ENCODE results near the gene VWA3B.
"Not testable (repeated sequence)": the region's sequence is repeated elsewhere in the genome, so short reads cannot be mapped to it uniquely, and the experiment has no call there.

VWA3B gene

DNA sequence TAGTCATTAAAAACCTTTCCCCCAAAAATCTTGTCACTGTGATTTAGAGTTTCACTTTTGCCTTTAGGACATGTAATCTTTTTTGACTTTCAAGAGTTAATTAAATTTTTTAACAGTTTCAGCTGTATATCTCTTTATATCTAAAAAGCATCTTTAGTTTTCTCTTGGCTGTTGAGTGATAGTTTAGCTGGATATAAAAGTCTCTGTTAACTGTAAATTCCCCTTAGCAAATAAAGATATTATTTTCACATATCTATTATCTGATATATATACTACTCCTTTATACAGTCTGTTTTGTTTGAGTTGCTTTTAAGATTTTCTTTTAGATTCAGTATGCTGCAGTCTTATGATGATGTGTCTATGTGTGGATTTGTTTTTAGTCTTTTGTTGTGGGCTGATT, 160.4 kb downstream of the VWA3B start:
- Histone ChIP-seq H3K4me3 (ENCODE audit: insufficient read length, low read depth) (no peak overlapping the region), H3K36me3 (ENCODE audit: insufficient read depth, insufficient read length, low read length) (no peaks in the 10 kb centered on the region), H3K4me1 (ENCODE audit: insufficient read depth, insufficient read length) (no peaks in the 10 kb centered on the region), H3K9ac (ENCODE audit: insufficient read length, low read depth) (no peak overlapping the region), H3K27me3 (ENCODE audit: insufficient read depth, insufficient read length) (no peaks in the 10 kb centered on the region), H3K9me3 (ENCODE audit: insufficient read depth, low read length) (peaks cover 24% of the 10 kb centered on the region)
- TF ChIP-seq SUZ12 (IDR thresholded peaks at IDR 0.05; ENCODE audit: extremely low read depth, insufficient read depth, insufficient read length) = no peak
- TF ChIP-seq YY1 (IDR thresholded peaks at IDR 0.05; ENCODE audit: insufficient read depth, insufficient read length) = no peak
- no peak for TF ChIP-seq ZNF274 (IDR thresholded peaks at IDR 0.05; ENCODE audit: low read depth, low read length)
- no peak for DNase-seq (ENCODE audit: low read depth, low spot score)

DNA sequence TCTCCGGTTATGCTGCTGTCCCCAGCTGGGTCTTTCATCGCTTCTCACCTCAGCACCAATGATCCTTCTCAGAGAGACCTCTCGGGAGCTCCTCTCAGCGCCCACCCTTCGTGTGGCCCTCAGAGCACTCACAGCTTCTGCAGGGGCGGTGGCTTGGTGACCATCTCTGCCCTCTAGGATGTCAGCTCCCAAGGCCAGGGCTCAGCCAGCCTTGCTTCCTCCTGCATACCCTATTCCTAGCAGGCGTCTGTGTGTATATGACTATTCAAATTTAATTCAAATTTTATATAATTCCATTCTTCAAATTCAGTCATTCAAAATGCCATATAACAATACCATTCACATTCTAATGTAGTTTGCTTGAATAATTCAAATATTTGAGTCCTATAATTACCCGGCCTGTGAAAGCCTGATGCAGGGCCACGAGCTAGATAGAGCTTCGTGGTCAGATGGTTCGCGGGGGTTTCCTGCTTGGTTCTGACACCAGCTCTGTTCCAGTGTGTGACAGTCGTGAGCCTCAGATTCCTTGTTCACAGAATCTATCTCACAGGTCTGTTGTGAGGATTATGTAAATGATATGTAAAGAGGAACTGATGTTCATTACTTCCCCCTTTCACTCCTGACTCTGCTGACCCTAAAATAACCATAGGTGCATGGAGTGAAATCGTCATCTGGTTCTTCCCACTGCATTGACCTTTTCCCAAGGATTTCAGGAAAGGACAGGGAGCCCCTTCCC, 165.2 kb downstream of the VWA3B start:
- Histone ChIP-seq H3K4me1 (ENCODE audit: insufficient read depth, insufficient read length) (no peaks in the 10 kb centered on the region), H3K36me3 (ENCODE audit: insufficient read depth, insufficient read length, low read length) (no peaks in the 10 kb centered on the region), H3K9ac (ENCODE audit: insufficient read length, low read depth) (no peak overlapping the region), H3K4me3 (ENCODE audit: insufficient read length, low read depth) (no peak overlapping the region), H3K9me3 (ENCODE audit: insufficient read depth, low read length) (peaks cover 15% of the 10 kb centered on the region), H3K27me3 (ENCODE audit: insufficient read depth, insufficient read length) (no peaks in the 10 kb centered on the region)
- DNase-seq (ENCODE audit: low read depth, low spot score) = no peak
- no peak for TF ChIP-seq ZNF274 (IDR thresholded peaks at IDR 0.05; ENCODE audit: low read depth, low read length)
- no peak for TF ChIP-seq YY1 (IDR thresholded peaks at IDR 0.05; ENCODE audit: insufficient read depth, insufficient read length)
- TF ChIP-seq SUZ12 (IDR thresholded peaks at IDR 0.05; ENCODE audit: extremely low read depth, insufficient read depth, insufficient read length) = no peak

DNA sequence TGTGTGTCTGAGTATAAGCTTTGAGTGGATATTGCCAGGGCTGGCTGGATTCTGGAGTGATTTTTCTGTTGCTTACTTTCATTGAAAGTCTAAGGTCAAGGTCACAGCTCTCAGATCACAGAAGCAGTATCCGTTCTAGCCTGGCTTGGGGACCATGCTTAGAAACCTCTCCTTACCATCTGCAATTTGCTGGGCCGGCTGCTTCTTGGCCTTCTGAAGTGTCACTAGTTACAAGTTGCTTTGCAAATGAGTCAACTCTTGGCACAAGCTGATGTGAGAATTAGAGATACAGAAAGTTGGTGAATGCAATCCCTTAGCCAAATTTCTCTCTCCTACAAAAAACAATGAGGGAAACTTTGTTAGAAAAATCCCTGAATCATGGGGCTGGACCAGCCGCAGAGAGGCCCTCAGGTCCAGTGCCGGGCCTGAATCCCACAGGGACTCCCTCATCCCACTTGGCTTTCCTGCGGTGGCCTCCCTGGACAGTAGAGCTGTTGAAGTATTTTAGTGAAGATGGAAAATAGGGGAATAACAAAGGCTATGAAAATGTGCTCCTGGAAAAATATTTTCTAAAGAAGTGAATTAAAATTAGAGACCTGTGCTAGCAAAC, 166.6 kb downstream of the VWA3B start:
- TF ChIP-seq ZNF274 (IDR thresholded peaks at IDR 0.05; ENCODE audit: low read depth, low read length) (no peak), YY1 (IDR thresholded peaks at IDR 0.05; ENCODE audit: insufficient read depth, insufficient read length) (no peak), SUZ12 (IDR thresholded peaks at IDR 0.05; ENCODE audit: extremely low read depth, insufficient read depth, insufficient read length) (no peak)
- Histone ChIP-seq H3K27me3 (ENCODE audit: insufficient read depth, insufficient read length) (no peaks in the 10 kb centered on the region), H3K9me3 (ENCODE audit: insufficient read depth, low read length) (peaks cover under 1% of the 10 kb centered on the region), H3K4me1 (ENCODE audit: insufficient read depth, insufficient read length) (no peaks in the 10 kb centered on the region), H3K36me3 (ENCODE audit: insufficient read depth, insufficient read length, low read length) (no peaks in the 10 kb centered on the region), H3K4me3 (ENCODE audit: insufficient read length, low read depth) (no peak overlapping the region), H3K9ac (ENCODE audit: insufficient read length, low read depth) (no peak overlapping the region)
- no peak for DNase-seq (ENCODE audit: low read depth, low spot score)

DNA sequence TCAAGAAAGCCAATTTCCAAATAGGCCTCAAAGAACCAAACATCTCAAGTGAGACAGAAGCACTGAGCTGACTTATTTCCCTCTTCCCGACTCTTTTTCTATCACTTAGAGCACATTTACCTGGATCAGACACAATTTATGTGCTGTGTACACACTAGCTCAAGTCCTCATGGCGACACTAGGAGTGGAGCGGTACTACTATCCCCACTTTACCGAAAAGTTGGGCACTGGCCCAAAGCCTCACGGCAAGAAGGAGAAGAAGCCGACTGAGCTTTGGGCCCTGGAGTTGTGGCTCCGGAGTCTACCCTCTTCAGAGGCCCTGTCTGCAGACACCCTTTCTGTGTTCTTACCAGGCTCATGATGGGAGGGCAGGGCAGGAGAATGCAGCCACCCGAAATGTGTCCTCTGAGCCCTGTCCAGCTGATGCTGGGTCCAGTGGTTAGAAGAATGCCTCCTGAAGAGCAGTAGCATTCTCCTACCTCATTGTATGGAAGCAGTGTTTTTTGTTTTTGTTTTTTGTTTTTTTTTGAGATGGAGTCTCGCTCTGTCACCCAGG, 167.6 kb downstream of the VWA3B start:
- no peaks in the 10 kb centered on the region for H3K4me1 ChIP-seq (ENCODE audit: insufficient read depth, insufficient read length)
- no peak overlapping the region for H3K9ac ChIP-seq (ENCODE audit: insufficient read length, low read depth)
- DNase-seq (ENCODE audit: low read depth, low spot score) = no peak
- no peak for TF ChIP-seq ZNF274 (IDR thresholded peaks at IDR 0.05; ENCODE audit: low read depth, low read length)
- no peak for TF ChIP-seq YY1 (IDR thresholded peaks at IDR 0.05; ENCODE audit: insufficient read depth, insufficient read length)
- no peak for TF ChIP-seq SUZ12 (IDR thresholded peaks at IDR 0.05; ENCODE audit: extremely low read depth, insufficient read depth, insufficient read length)
- no peaks in the 10 kb centered on the region; the same call in 1 of the 2 replicates for H3K9me3 ChIP-seq (ENCODE audit: insufficient read depth, low read length)
- no peak overlapping the region for H3K4me3 ChIP-seq (ENCODE audit: insufficient read length, low read depth)
- no peaks in the 10 kb centered on the region for H3K36me3 ChIP-seq (ENCODE audit: insufficient read depth, insufficient read length, low read length)
- H3K27me3 ChIP-seq (ENCODE audit: insufficient read depth, insufficient read length) = no peaks in the 10 kb centered on the region

DNA sequence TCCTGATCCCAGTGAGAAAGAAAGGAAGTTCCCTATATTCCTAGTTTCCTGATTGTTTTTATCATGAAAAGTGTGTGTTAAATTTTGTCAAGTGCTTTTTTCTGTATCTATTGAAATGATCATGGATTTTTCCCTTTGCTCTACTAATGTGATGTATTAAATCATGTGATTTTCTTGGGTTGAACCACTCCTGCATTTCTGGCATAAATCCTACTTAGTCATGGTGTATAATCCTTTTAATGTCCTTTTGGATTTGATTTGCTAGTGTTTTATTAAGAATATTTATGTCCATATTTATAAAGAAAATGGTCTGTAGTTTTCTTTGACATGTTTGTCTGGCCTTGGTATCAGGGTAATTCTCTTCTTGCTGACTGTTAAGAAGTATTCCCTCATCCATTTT, 171.9 kb downstream of the VWA3B start:
- TF ChIP-seq SUZ12 (IDR thresholded peaks at IDR 0.05; ENCODE audit: extremely low read depth, insufficient read depth, insufficient read length) = no peak
- no peak for TF ChIP-seq YY1 (IDR thresholded peaks at IDR 0.05; ENCODE audit: insufficient read depth, insufficient read length)
- TF ChIP-seq ZNF274 (IDR thresholded peaks at IDR 0.05; ENCODE audit: low read depth, low read length) = no peak
- Histone ChIP-seq H3K9ac (ENCODE audit: insufficient read length, low read depth) (no peak overlapping the region), H3K4me1 (ENCODE audit: insufficient read depth, insufficient read length) (no peaks in the 10 kb centered on the region), H3K4me3 (ENCODE audit: insufficient read length, low read depth) (no peak overlapping the region), H3K36me3 (ENCODE audit: insufficient read depth, insufficient read length, low read length) (no peaks in the 10 kb centered on the region), H3K27me3 (ENCODE audit: insufficient read depth, insufficient read length) (no peaks in the 10 kb centered on the region), H3K9me3 (ENCODE audit: insufficient read depth, low read length) (peaks cover 18% of the 10 kb centered on the region)
- DNase-seq (ENCODE audit: low read depth, low spot score) = no peak

DNA sequence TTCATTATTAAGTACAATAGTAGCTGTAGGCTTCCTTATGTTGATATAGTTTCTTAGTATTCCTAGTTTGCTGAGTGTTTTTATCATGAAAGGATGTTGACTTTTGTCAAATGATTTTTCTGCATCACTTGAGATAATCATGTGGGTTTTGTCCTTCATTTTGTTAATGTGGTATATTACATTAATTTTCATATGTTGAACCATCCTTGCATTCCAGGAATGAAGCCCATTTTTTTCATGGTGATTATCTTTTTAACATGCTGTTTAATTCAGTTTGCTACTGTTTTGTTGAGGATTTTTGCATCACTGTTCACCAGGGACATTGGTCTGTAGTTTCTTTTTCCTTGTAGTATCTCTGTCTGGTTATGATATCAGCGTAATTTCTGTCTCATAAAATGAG, 176.4 kb downstream of the VWA3B start:
- peaks cover 24% of the 10 kb centered on the region for H3K9me3 ChIP-seq (ENCODE audit: insufficient read depth, low read length)
- TF ChIP-seq SUZ12 (IDR thresholded peaks at IDR 0.05; ENCODE audit: extremely low read depth, insufficient read depth, insufficient read length) = no peak
- no peak for TF ChIP-seq YY1 (IDR thresholded peaks at IDR 0.05; ENCODE audit: insufficient read depth, insufficient read length)
- no peak for TF ChIP-seq ZNF274 (IDR thresholded peaks at IDR 0.05; ENCODE audit: low read depth, low read length)
- no peak overlapping the region for H3K4me3 ChIP-seq (ENCODE audit: insufficient read length, low read depth)

DNA sequence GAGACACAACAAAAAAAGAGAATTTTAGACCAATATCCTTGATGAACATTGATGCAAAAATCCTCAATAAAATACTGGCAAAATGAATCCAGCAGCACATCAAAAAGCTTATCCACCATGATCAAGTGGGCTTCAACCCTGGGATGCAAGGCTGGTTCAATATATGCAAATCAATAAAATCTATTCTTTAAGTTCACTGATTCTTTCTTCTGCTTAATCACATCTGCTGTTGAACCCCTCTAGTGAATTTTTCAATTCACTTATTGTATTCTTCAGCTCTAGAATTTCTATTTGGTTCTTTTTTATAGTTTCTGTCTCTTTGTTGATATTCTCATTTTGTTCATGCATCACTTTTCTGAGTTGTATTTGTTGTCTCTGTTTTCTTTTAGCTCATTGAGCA, 181.3 kb downstream of the VWA3B start:
- H3K27me3 ChIP-seq (ENCODE audit: insufficient read depth, insufficient read length); H3K36me3 ChIP-seq (ENCODE audit: insufficient read depth, insufficient read length, low read length); H3K4me3 ChIP-seq (ENCODE audit: insufficient read length, low read depth); H3K9ac ChIP-seq (ENCODE audit: insufficient read length, low read depth); H3K4me1 ChIP-seq (ENCODE audit: insufficient read depth, insufficient read length); DNase-seq (ENCODE audit: low read depth, low spot score): not testable (repeated sequence)
- H3K9me3 ChIP-seq (ENCODE audit: insufficient read depth, low read length) = peaks cover 18% of the 10 kb centered on the region

More for the DNA sequence above, 176.4 kb downstream of the VWA3B start:
- Histone ChIP-seq H3K4me1 (ENCODE audit: insufficient read depth, insufficient read length) (no peaks in the 10 kb centered on the region), H3K9ac (ENCODE audit: insufficient read length, low read depth) (no peak overlapping the region), H3K36me3 (ENCODE audit: insufficient read depth, insufficient read length, low read length) (no peaks in the 10 kb centered on the region), H3K27me3 (ENCODE audit: insufficient read depth, insufficient read length) (no peaks in the 10 kb centered on the region)
- no peak for DNase-seq (ENCODE audit: low read depth, low spot score)

Measured in NT2/D1 (cell line).